Liver (tissue), 9 donors: ENCODE measurements around the gene ADNP. TPM values are rescaled to one million over a fixed set of nuclear protein-coding genes. Genes with fewer than 3 reads are reported as not detected.

Experiments used
- DNase-seq: peaks from one replicate; pipeline ENCODE4 v3.0.0-alpha.2; 2017; ENCODE audit warnings: low spot score
- H3K27ac ChIP-seq, 2 donors: one replicate each; pipeline ENCODE4 v1.7.0; 2013; ENCODE audit warnings: inconsistent platforms in 2 of 2, low read length in 2 of 2, control low read depth in 1 of 2, low read depth in 1 of 2, mild to moderate bottlenecking in 1 of 2
- H3K27me3 ChIP-seq, 4 donors: one replicate each; pipeline versions ENCODE4 v1.6.1 to v1.7.0; 2013; ENCODE audit warnings: low read length in 3 of 4, inconsistent platforms in 1 of 4, mild to moderate bottlenecking in 1 of 4, moderate library complexity in 1 of 4; ENCODE audit not compliant: control insufficient read depth in 4 of 4, insufficient read depth in 4 of 4
- H3K36me3 ChIP-seq, 4 donors: one replicate each; pipeline versions ENCODE4 v1.6.1 to v1.7.0; 2013; ENCODE audit warnings: low read length in 3 of 4, mild to moderate bottlenecking in 3 of 4, low read depth in 1 of 4, moderate library complexity in 1 of 4; ENCODE audit not compliant: control insufficient read depth in 4 of 4, insufficient read depth in 3 of 4
- H3K4me1 ChIP-seq, 4 donors: one replicate each; pipeline versions ENCODE4 v1.6.1 to v1.7.0; 2013; ENCODE audit warnings: low read length in 3 of 4, mild to moderate bottlenecking in 3 of 4, moderate library complexity in 1 of 4; ENCODE audit not compliant: control insufficient read depth in 4 of 4, insufficient read depth in 4 of 4
- H3K4me3 ChIP-seq, 3 donors: one replicate each; pipeline versions ENCODE4 v1.6.1 to v1.7.0; 2013; ENCODE audit warnings: low read length in 3 of 3, control low read depth in 1 of 3, low read depth in 1 of 3, mild to moderate bottlenecking in 1 of 3
- H3K9ac ChIP-seq, 2 donors: one replicate each; pipeline ENCODE4 v1.7.0; 2013; ENCODE audit warnings: low read length in 2 of 2, mild to moderate bottlenecking in 2 of 2, moderate library complexity in 2 of 2, control low read depth in 1 of 2, low read depth in 1 of 2
- H3K9me3 ChIP-seq, 4 donors: one replicate each; pipeline versions ENCODE4 v1.6.1 to v1.7.0; 2013; ENCODE audit warnings: low read length in 3 of 4; ENCODE audit not compliant: control insufficient read depth in 4 of 4
- EGR1 ChIP-seq, 2 donors: IDR thresholded peaks; 2 replicates each; pipeline ENCODE4 v1.6.1; 2016 to 2018; ENCODE audit warnings: antibody characterized with exemption in 2 of 2, low read depth in 2 of 2
- FOXA1 ChIP-seq: IDR thresholded peaks from 2 replicates; pipeline ENCODE4 v1.6.1; 2016; ENCODE audit warnings: antibody characterized with exemption
- FOXA2 ChIP-seq: IDR thresholded peaks from 2 replicates; pipeline ENCODE4 v1.6.1; 2016; ENCODE audit warnings: antibody characterized with exemption
- GABPA ChIP-seq, 2 donors: IDR thresholded peaks in 1 of 2; conservative IDR thresholded peaks in 1 of 2; 2 replicates each; pipeline ENCODE4 v1.6.1; 2016; ENCODE audit warnings: antibody characterized with exemption in 2 of 2, mild to moderate bottlenecking in 1 of 2, moderate library complexity in 1 of 2
- HNF4A ChIP-seq, 2 donors: conservative IDR thresholded peaks; 2 replicates each; pipeline ENCODE4 v1.6.1; 2016; ENCODE audit warnings: antibody characterized with exemption in 2 of 2, mild to moderate bottlenecking in 2 of 2
- HNF4G ChIP-seq: IDR thresholded peaks from 2 replicates; pipeline ENCODE4 v1.6.1; 2016; ENCODE audit warnings: antibody characterized with exemption
- JUND ChIP-seq, 2 donors: IDR thresholded peaks; 2 replicates each; pipeline ENCODE4 v1.6.1; 2016; ENCODE audit warnings: antibody characterized with exemption in 2 of 2
- RAD21 ChIP-seq, 2 donors: IDR thresholded peaks; 2 replicates each; pipeline ENCODE4 v1.6.1; 2016; ENCODE audit warnings: antibody characterized with exemption in 2 of 2, mild to moderate bottlenecking in 2 of 2
- RXRA ChIP-seq, 2 donors: IDR thresholded peaks; 2 replicates each; pipeline ENCODE4 v1.6.1; 2017 to 2018; ENCODE audit warnings: antibody characterized with exemption in 2 of 2, mild to moderate bottlenecking in 1 of 2
- SP1 ChIP-seq: IDR thresholded peaks from 2 replicates; pipeline ENCODE4 v1.6.1; 2018; ENCODE audit warnings: antibody characterized with exemption, mild to moderate bottlenecking
- TAF1 ChIP-seq: conservative IDR thresholded peaks from 2 replicates; pipeline ENCODE4 v1.6.1; 2016; ENCODE audit warnings: antibody characterized with exemption, mild to moderate bottlenecking
- YY1 ChIP-seq: IDR thresholded peaks from 2 replicates; pipeline ENCODE4 v1.6.1; 2016; ENCODE audit warnings: antibody characterized with exemption, mild to moderate bottlenecking
- WGBS: extraction: QIAGEN DNeasy Blood & Tissue Kit; methylation state at CpG from one replicate; pipeline ENCODE4 v1.1.7; 2013; 5-methylcytosine and 5-hydroxymethylcytosine counted together
- polyA plus RNA-seq, 2 donors: library from polyadenylated mRNA; stranded (reverse) in 1 of 2; unstranded in 1 of 2; fragments of 200-250 nt in 1 of 2; fragments of >200 nt in 1 of 2; fragmentation: Nextera tagmentation in 1 of 2; extraction: Ambion mirVana in 1 of 2; gene quantifications; one replicate each; pipeline versions ENCODE4 v1.2.1 to v1.2.3, GENCODE V29; 2013 to 2015
- total RNA-seq, 2 donors: library from RNA; depleted of rRNA; stranded (reverse); fragments of >200 nt; gene quantifications; one replicate each; pipeline ENCODE4 v1.2.3, GENCODE V29; 2014
- TF ChIP-seq, protein P1 (sequence below): IDR thresholded peaks from 2 replicates; pipeline ENCODE4 v1.6.1; 2016; ENCODE audit warnings: antibody characterized with exemption, mild to moderate bottlenecking
- TF ChIP-seq, protein P2 (sequence below): IDR thresholded peaks from 2 replicates; pipeline ENCODE4 v1.6.1; 2016; ENCODE audit warnings: antibody characterized with exemption
- TF ChIP-seq, protein P3 (sequence below): IDR thresholded peaks from 2 replicates; pipeline ENCODE4 v1.6.1; 2016; ENCODE audit warnings: antibody characterized with exemption
- TF ChIP-seq, protein P4 (sequence below): fragments of 150-350 bp; IDR thresholded peaks from 2 replicates; pipeline ENCODE4 v1.5.1; 2017; ENCODE audit warnings: improper control_type of control experiment, low read depth, low read length; ENCODE audit not compliant: missing input control
- donor health status: healthy.
- donor health status: healthy.
- donor health status: healthy.
- donor health status: healthy.
- donor health status: healthy.

The ADNP gene
- total and polyA plus RNA-seq, 4 donors: 9.3 to 25.4 (median 20.1) TPM

DNA sequence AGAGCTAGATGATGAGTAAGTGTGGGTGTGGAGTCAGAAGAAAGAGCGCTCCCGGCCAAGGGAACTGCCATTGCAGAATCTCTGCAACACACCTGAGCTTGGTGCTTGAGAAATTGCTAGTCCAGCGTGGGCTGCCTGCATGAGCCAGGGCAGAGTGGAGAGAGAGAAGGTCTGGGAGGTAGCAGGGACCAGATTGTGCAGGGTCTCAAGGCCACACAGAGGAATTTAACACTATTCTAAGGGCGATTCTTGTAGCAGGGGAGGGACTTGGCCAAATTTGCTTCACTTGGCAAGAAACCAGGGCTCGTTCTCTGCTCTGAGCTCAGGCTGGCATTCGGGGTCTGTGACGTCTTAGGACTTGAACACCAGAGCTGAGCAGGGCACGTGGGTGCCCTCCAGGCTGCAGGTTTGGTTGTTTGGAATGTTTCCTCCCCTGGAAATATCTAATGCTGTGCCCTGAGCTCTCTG is 82.9 kb downstream of the ADNP start:
- no peak for DNase-seq
- TF ChIP-seq JUND (IDR thresholded peaks at IDR 0.05) (no peak), EGR1 (IDR thresholded peaks at IDR 0.05; ENCODE audit: low read depth in 2 of 2) (no peak), GABPA (IDR thresholded peaks at IDR 0.05 in 1 of 2, conservative IDR thresholded peaks at IDR 0.05 in 1 of 2) (no peak), SP1 (no peak), RXRA (IDR thresholded peaks at IDR 0.05) (no peak), YY1 (no peak), TAF1 (no peak), FOXA1 (no peak), RAD21 (IDR thresholded peaks at IDR 0.05) (no peak), HNF4G (no peak), HNF4A (conservative IDR thresholded peaks at IDR 0.05) (no peak), FOXA2 (no peak)
- TF ChIP-seq, protein P1, sequence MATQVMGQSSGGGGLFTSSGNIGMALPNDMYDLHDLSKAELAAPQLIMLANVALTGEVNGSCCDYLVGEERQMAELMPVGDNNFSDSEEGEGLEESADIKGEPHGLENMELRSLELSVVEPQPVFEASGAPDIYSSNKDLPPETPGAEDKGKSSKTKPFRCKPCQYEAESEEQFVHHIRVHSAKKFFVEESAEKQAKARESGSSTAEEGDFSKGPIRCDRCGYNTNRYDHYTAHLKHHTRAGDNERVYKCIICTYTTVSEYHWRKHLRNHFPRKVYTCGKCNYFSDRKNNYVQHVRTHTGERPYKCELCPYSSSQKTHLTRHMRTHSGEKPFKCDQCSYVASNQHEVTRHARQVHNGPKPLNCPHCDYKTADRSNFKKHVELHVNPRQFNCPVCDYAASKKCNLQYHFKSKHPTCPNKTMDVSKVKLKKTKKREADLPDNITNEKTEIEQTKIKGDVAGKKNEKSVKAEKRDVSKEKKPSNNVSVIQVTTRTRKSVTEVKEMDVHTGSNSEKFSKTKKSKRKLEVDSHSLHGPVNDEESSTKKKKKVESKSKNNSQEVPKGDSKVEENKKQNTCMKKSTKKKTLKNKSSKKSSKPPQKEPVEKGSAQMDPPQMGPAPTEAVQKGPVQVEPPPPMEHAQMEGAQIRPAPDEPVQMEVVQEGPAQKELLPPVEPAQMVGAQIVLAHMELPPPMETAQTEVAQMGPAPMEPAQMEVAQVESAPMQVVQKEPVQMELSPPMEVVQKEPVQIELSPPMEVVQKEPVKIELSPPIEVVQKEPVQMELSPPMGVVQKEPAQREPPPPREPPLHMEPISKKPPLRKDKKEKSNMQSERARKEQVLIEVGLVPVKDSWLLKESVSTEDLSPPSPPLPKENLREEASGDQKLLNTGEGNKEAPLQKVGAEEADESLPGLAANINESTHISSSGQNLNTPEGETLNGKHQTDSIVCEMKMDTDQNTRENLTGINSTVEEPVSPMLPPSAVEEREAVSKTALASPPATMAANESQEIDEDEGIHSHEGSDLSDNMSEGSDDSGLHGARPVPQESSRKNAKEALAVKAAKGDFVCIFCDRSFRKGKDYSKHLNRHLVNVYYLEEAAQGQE: no peak
- TF ChIP-seq, protein P2, sequence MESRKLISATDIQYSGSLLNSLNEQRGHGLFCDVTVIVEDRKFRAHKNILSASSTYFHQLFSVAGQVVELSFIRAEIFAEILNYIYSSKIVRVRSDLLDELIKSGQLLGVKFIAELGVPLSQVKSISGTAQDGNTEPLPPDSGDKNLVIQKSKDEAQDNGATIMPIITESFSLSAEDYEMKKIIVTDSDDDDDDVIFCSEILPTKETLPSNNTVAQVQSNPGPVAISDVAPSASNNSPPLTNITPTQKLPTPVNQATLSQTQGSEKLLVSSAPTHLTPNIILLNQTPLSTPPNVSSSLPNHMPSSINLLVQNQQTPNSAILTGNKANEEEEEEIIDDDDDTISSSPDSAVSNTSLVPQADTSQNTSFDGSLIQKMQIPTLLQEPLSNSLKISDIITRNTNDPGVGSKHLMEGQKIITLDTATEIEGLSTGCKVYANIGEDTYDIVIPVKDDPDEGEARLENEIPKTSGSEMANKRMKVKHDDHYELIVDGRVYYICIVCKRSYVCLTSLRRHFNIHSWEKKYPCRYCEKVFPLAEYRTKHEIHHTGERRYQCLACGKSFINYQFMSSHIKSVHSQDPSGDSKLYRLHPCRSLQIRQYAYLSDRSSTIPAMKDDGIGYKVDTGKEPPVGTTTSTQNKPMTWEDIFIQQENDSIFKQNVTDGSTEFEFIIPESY: no peak
- TF ChIP-seq, protein P3, sequence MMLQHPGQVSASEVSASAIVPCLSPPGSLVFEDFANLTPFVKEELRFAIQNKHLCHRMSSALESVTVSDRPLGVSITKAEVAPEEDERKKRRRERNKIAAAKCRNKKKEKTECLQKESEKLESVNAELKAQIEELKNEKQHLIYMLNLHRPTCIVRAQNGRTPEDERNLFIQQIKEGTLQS: no peak
- TF ChIP-seq, protein P4, sequence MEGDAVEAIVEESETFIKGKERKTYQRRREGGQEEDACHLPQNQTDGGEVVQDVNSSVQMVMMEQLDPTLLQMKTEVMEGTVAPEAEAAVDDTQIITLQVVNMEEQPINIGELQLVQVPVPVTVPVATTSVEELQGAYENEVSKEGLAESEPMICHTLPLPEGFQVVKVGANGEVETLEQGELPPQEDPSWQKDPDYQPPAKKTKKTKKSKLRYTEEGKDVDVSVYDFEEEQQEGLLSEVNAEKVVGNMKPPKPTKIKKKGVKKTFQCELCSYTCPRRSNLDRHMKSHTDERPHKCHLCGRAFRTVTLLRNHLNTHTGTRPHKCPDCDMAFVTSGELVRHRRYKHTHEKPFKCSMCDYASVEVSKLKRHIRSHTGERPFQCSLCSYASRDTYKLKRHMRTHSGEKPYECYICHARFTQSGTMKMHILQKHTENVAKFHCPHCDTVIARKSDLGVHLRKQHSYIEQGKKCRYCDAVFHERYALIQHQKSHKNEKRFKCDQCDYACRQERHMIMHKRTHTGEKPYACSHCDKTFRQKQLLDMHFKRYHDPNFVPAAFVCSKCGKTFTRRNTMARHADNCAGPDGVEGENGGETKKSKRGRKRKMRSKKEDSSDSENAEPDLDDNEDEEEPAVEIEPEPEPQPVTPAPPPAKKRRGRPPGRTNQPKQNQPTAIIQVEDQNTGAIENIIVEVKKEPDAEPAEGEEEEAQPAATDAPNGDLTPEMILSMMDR: no peak
- Histone ChIP-seq H3K36me3 (no peaks in the 10 kb centered on the region), H3K9me3 (no peaks in the 10 kb centered on the region), H3K9ac (peak overlapping the region in 1 of 2 donors; percentile 32), H3K27me3 (no peaks in the 10 kb centered on the region), H3K4me1 (peaks cover 7 to 15% (median 11%) of the 10 kb centered on the region in 4 donors), H3K27ac (peak overlapping the region; percentile 61 to 65), H3K4me3 (peak overlapping the region; percentile 8 to 29 (median 10))
- WGBS: 48% methylated on average over 8 of the region's 8 CpGs
